BLaER1 treated with 17β-estradiol and CSF1 and Interleukin-3, amounts not matched to agents 10 nM and 100 nM (cell line): ENCODE data around the gene TM2D1.
"Not testable (repeated sequence)": the region's sequence is repeated elsewhere in the genome, so short reads cannot be mapped to it uniquely, and the experiment has no call there.

Source experiments
- H3K27ac ChIP-seq, 11 experiments: shearing (Covaris generic); formaldehyde crosslinking; 2 replicates each; pipeline ENCODE4 v1.8.1; 2022
- H3K27me3 ChIP-seq, 11 experiments: shearing (Covaris generic); formaldehyde crosslinking; 2 replicates each; pipeline ENCODE4 v1.8.1; 2022
- H3K36me3 ChIP-seq, 11 experiments: shearing (Covaris generic); formaldehyde crosslinking; 2 replicates each; pipeline ENCODE4 v1.8.1; 2022
- H3K4me1 ChIP-seq, 10 experiments: shearing (Covaris generic); formaldehyde crosslinking; 2 replicates each; pipeline ENCODE4 v1.8.1; 2022
- H3K4me2 ChIP-seq, 11 experiments: shearing (Covaris generic); formaldehyde crosslinking; 2 replicates each; pipeline ENCODE4 v1.8.1; 2022
- H3K4me3 ChIP-seq, 10 experiments: shearing (Covaris generic); formaldehyde crosslinking; 2 replicates each; pipeline ENCODE4 v1.8.1; 2022
- H3K9ac ChIP-seq, 11 experiments: shearing (Covaris generic); formaldehyde crosslinking; 2 replicates each; pipeline ENCODE4 v1.8.1; 2022
- H3K9me3 ChIP-seq, 11 experiments: shearing (Covaris generic); formaldehyde crosslinking; replicated peaks in 1 of 11; 2 replicates each; pipeline ENCODE4 v1.8.1; 2022
- H4K20me1 ChIP-seq, 11 experiments: shearing (Covaris generic); formaldehyde crosslinking; 2 replicates each; pipeline ENCODE4 v1.8.1; 2022
- Cebpa-rat ChIP-seq, 11 experiments: shearing (Covaris generic); IDR thresholded peaks; 2 replicates each; pipeline ENCODE4 v1.8.1; 2022

Gene TM2D1

GRCh38 chr1:61727544-61727943, 2.6 kb upstream of the TM2D1 start:
- TF ChIP-seq Cebpa-rat (IDR thresholded peaks at IDR 0.05): no peak
- no peaks in the 10 kb centered on the region for H3K9me3 ChIP-seq

GRCh38 chr1:61724506-61724812, 482 bp downstream of the TM2D1 start:
- H3K27me3 ChIP-seq: no peaks in the 10 kb centered on the region
- H3K4me3 ChIP-seq: peak overlapping the region; percentile 80 to 95 (median 89)
- peak overlapping the region; percentile 92 to 100 (median 97) for H3K27ac ChIP-seq
- H3K4me2 ChIP-seq: peak overlapping the region; percentile 66 to 99 (median 88)
- H3K4me1 ChIP-seq: peaks cover 14 to 31% (median 21%) of the 10 kb centered on the region in 10 experiments; a peak in 19 of 20 replicates
- H4K20me1 ChIP-seq: peaks cover 0 to 27% (median 9%) of the 10 kb centered on the region in 11 experiments; a peak in 12 of 22 replicates
- peaks cover 17 to 39% (median 32%) of the 10 kb centered on the region in 11 experiments; a peak in 20 of 22 replicates for H3K36me3 ChIP-seq
- no peak for TF ChIP-seq Cebpa-rat (IDR thresholded peaks at IDR 0.05)
- no peaks in the 10 kb centered on the region for H3K9me3 ChIP-seq
- H3K9ac ChIP-seq: peak overlapping the region; percentile 91 to 100 (median 95)

More at GRCh38 chr1:61727544-61727943, 2.6 kb upstream of the TM2D1 start:
- no peaks in the 10 kb centered on the region for H4K20me1 ChIP-seq
- no peak overlapping the region for H3K27ac ChIP-seq
- no peak overlapping the region for H3K4me2 ChIP-seq
- peaks cover 10 to 26% (median 21%) of the 10 kb centered on the region in 10 experiments; a peak in 19 of 20 replicates for H3K4me1 ChIP-seq
- H3K36me3 ChIP-seq: peaks cover 0 to 10% (median 3%) of the 10 kb centered on the region in 11 experiments; a peak in 9 of 22 replicates
- no peaks in the 10 kb centered on the region for H3K27me3 ChIP-seq
- H3K9ac ChIP-seq: no peak overlapping the region
- H3K4me3 ChIP-seq: no peak overlapping the region

- not testable (repeated sequence) for H3K4me2 ChIP-seq, H3K9ac ChIP-seq, H3K27me3 ChIP-seq, H3K4me3 ChIP-seq, H3K27ac ChIP-seq, H3K9me3 ChIP-seq
- Histone ChIP-seq H3K4me1 (peaks cover 6 to 25% (median 19%) of the 10 kb centered on the region in 10 experiments; a peak in 18 of 20 replicates), H4K20me1 (peaks cover 0 to 49% (median 26%) of the 10 kb centered on the region in 11 experiments; a peak in 16 of 22 replicates), H3K36me3 (peaks cover 39 to 86% (median 66%) of the 10 kb centered on the region in 11 experiments)
Measured at GRCh38 chr1:61718996-61719663, 5.8 kb downstream of the TM2D1 start.

GRCh38 chr1:61711969-61712368, 13.0 kb downstream of the TM2D1 start:
- Histone ChIP-seq H3K27ac (no peak overlapping the region), H3K4me2 (no peak overlapping the region), H3K9ac (no peak overlapping the region), H4K20me1 (peaks cover 13 to 55% (median 34%) of the 10 kb centered on the region in 11 experiments; a peak in 18 of 22 replicates), H3K4me3 (no peak overlapping the region), H3K27me3 (no peaks in the 10 kb centered on the region), H3K9me3 (peaks cover 0 to 5% (median 0%) of the 10 kb centered on the region in 11 experiments; a peak in 2 of 22 replicates), H3K4me1 (peaks cover 0 to 1% (median 0%) of the 10 kb centered on the region in 10 experiments; a peak in 1 of 20 replicates), H3K36me3 (peaks cover 68 to 86% (median 75%) of the 10 kb centered on the region in 11 experiments)
- TF ChIP-seq Cebpa-rat (IDR thresholded peaks at IDR 0.05): no peak

- not testable (repeated sequence) for H3K9me3 ChIP-seq, H3K27ac ChIP-seq, H3K27me3 ChIP-seq, H3K4me2 ChIP-seq, H3K4me3 ChIP-seq, H3K4me1 ChIP-seq, H3K9ac ChIP-seq
- Histone ChIP-seq H4K20me1 (peaks cover 13 to 55% (median 34%) of the 10 kb centered on the region in 11 experiments; a peak in 18 of 22 replicates), H3K36me3 (peaks cover 76 to 90% (median 81%) of the 10 kb centered on the region in 11 experiments)
Measured at GRCh38 chr1:61711257-61711656, 13.7 kb downstream of the TM2D1 start.

- Histone ChIP-seq H3K4me3 (no peak overlapping the region), H3K27ac (no peak overlapping the region), H3K4me1 (no peaks in the 10 kb centered on the region), H3K27me3 (no peaks in the 10 kb centered on the region), H3K36me3 (peaks cover 80 to 92% (median 88%) of the 10 kb centered on the region in 11 experiments), H3K9ac (no peak overlapping the region), H3K4me2 (no peak overlapping the region), H4K20me1 (peaks cover 13 to 55% (median 35%) of the 10 kb centered on the region in 11 experiments; a peak in 18 of 22 replicates), H3K9me3 (no peaks in the 10 kb centered on the region)
- TF ChIP-seq Cebpa-rat (IDR thresholded peaks at IDR 0.05): no peak
Measured at GRCh38 chr1:61709908-61710289, 15.0 kb downstream of the TM2D1 start.

GRCh38 chr1:61708953-61709907, 15.7 kb downstream of the TM2D1 start:
- TF ChIP-seq Cebpa-rat (IDR thresholded peaks at IDR 0.05): no peak
- Histone ChIP-seq H3K4me2 (no peak overlapping the region), H3K27me3 (no peaks in the 10 kb centered on the region), H3K4me3 (no peak overlapping the region), H3K9ac (no peak overlapping the region), H3K27ac (no peak overlapping the region), H3K4me1 (no peaks in the 10 kb centered on the region), H4K20me1 (peaks cover 13 to 49% (median 34%) of the 10 kb centered on the region in 11 experiments; a peak in 17 of 22 replicates), H3K9me3 (no peaks in the 10 kb centered on the region), H3K36me3 (peaks cover 80 to 92% (median 88%) of the 10 kb centered on the region in 11 experiments)

GRCh38 chr1:61699911-61700851, 24.8 kb downstream of the TM2D1 start:
- Histone ChIP-seq H3K9me3 (no peaks in the 10 kb centered on the region), H3K4me2 (no peak overlapping the region), H3K4me3 (no peak overlapping the region), H3K9ac (no peak overlapping the region), H4K20me1 (peaks cover 0 to 10% (median 0%) of the 10 kb centered on the region in 11 experiments; a peak in 3 of 22 replicates), H3K27me3 (no peaks in the 10 kb centered on the region), H3K36me3 (peaks cover 78 to 93% (median 86%) of the 10 kb centered on the region in 11 experiments), H3K27ac (no peak overlapping the region), H3K4me1 (no peaks in the 10 kb centered on the region)
- TF ChIP-seq Cebpa-rat (IDR thresholded peaks at IDR 0.05): no peak
